GM18502 (cell line): Measurements from ENCODE around the gene C1orf174.

Source experiments
- ATAC-seq: cut with Tn5 transposase; IDR thresholded peaks from one replicate; pipeline ENCODE4 v1.9.1; 2021; ENCODE audit warnings: mild to moderate bottlenecking; ENCODE audit not compliant: unreplicated experiment, poor library complexity

Gene C1orf174

GRCh38 chr1:3879099-3879498 is 21.0 kb downstream of the C1orf174 start:
- no peak for ATAC-seq

GRCh38 chr1:3876716-3877115 is 23.4 kb downstream of the C1orf174 start:
- ATAC-seq, result no peak

DNA sequence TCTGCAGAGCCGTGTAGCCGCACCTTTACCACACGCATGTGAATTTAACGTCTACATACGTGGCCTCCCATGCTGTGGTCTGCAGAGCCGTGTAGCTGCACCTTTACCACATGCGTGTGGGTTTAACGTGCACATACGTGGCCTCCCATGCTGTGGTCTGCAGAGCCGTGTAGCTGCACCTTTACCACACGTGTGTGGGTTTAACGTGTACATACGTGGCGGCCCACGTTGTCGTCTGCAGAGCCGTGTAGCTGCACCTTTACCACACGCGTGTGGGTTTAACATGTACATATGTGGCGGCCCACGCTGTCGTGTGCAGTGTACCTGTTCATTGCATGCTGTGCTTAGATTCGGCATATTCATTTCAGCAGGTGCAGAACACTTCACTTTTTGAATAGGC is 25.3 kb downstream of the C1orf174 start:
- no peak for ATAC-seq

- no peak for ATAC-seq
Measured at GRCh38 chr1:3872546-3872945, 27.5 kb downstream of the C1orf174 start.

DNA sequence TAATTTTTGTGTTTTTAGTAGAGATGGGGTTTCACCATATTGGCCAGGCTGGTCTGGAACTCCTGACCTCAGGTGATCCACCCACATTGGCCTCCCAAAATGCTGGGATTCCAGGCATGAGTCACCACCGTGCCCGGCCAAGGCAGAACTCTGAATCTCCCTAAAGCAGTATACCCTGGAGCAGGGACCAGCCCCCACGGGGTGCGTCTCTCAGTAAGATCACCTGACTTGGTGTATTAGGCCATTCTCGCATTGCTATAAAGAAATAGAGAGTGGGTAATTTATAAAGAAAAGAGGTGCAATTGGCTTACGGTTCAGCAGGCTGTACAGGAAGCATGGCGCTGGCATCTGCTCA is 28.6 kb downstream of the C1orf174 start:
- ATAC-seq, result no peak

DNA sequence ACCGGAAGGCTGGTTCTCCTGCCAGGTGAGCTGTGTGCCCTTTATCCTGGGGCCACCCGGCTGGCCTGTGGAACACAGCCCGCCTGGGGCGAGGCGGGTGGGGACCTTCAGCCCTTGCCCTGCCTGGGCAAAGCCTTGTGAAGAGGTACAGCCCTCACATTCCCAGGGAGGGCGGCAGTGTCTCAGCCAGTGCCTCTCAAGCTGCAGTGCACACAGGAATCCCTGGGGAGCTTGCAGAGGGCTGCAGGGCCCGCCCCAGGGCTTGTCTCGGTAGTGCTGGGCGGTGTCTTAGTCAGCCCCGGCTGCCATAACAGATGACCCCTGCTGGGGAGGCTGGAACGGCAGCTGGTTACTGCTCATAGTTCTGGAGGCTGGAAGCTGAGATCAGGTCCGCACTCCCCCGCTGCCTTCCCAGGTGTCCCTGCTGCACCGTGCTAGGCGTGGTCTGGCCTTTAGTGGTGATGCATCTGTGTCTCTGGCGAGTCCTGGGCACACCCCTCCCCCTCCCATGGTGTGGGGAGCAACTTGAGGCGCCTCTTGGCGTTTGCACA is 30.2 kb downstream of the C1orf174 start:
- ATAC-seq, result no peak

GRCh38 chr1:3868464-3869006 is 31.5 kb downstream of the C1orf174 start:
- no peak for ATAC-seq

DNA sequence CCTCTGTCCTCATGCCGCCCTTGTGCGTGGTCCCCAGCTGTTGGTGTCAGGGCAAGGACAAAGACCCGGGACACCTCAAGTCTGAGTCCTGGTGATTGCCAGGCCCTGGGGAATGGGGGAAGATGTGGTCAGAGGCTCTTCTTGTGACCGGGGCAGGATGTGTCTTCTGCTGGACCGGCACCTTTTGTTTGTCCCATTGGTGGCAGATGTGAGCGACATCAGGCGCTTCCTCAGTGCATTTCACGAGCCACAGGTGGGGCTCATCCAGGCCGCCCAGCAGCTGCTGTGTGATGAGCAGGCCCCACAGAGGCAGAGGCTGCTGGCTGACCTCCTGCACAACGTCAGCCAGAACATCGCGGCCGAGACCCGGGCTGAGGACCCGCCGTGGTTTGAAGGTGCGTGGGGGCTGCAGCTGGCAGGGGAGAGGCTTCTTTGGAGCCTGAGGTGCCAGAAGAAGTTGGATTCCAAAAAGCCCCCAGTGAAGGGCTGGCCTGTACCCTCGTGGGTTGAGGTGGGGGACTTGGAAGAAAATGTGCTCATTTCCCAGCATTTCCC is 34.4 kb downstream of the C1orf174 start:
- no peak for ATAC-seq

DNA sequence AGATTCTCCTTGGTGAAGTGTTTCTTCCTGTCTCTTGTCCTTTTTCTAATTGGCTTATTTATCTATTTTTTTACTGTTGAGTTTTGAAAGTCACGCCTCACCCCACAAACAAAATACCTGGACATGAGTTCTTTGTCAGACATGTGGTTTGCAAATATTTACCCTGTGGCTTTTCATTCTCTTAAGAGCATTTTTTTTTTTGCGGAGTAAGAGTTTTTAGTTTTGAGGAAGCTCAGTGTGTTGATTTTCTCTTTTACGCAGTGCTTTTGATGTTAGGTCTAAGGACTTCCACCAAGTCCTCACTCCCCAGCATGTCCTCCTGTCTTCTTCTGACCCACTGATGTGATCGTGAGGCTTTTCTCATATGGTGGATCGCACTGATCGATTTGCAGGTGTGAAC is 35.2 kb downstream of the C1orf174 start:
- ATAC-seq, result no peak

GRCh38 chr1:3863231-3863935 is 36.7 kb downstream of the C1orf174 start:
- ATAC-seq, result no peak

GRCh38 chr1:3858231-3858981 is 41.7 kb downstream of the C1orf174 start:
- ATAC-seq, result no peak

- no peak for ATAC-seq
Measured at GRCh38 chr1:3857791-3858129, 42.3 kb downstream of the C1orf174 start.

- ATAC-seq, result peak; percentile 96
Measured at GRCh38 chr1:3856923-3857790, 42.9 kb downstream of the C1orf174 start, which contains the start of the genes CEP104 and DFFB. CEP104 (minus strand) TSS chr1:3857211; CDS start chr1:3852407, 4,804 bp downstream. DFFB (plus strand) TSS chr1:3857476; CDS start chr1:3857604, 128 bp downstream.

- ATAC-seq, result no peak
Measured at GRCh38 chr1:3852711-3853485, 47.2 kb downstream of the C1orf174 start.

- ATAC-seq, result no peak
Measured at GRCh38 chr1:3852091-3852490, 48.0 kb downstream of the C1orf174 start.

DNA sequence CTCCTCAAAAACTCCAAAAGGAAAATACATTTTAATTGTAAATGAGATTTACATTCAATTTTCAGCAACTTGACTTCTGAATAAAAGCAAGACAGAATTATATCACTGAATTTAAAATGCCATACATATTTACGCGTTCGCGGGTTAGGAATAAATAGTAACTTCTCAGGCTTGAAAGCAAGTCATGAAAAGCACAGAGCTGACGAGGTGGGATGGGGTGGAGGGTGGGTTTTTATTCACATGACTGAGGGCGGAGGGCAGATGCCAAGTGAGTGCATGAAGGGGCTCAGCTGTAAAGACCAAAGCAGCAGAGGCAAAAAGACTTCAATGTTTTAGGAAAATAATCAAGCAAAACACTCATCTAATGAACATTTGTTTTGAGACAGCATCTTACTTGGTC is 48.8 kb downstream of the C1orf174 start:
- no peak for ATAC-seq

GRCh38 chr1:3850857-3851256 is 49.2 kb downstream of the C1orf174 start:
- no peak for ATAC-seq

DNA sequence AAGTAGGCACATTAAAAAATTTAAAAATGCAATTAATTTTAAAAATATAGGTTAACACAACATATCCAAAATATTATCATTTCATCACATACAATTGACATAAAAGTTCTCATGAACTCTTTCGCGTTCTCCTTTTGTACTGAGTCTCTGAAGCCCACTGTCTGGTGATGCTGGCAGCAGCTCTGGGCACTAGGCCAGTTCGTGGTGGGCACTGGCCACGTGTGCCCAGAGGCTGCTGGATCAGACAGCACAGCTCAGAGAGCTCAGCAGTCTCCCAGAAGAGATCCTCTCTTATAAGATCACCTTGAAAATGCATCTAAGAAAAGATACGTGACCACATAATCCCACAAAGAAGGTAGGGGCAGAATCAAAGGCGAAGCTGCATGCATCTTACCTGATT is 53.0 kb downstream of the C1orf174 start:
- no peak for ATAC-seq

- no peak for ATAC-seq
Measured at GRCh38 chr1:3846541-3846940, 53.5 kb downstream of the C1orf174 start.
